HG03060 (cell line): ENCODE measurements around the gene DOCK11.

ENCODE experiments used
- ATAC-seq: cut with Tn5 transposase; IDR thresholded peaks from one replicate; pipeline ENCODE4 v1.9.1; 2021; ENCODE audit warnings: low read depth, moderate number of reproducible peaks; ENCODE audit not compliant: unreplicated experiment

Gene DOCK11

GRCh38 chrX:118499295-118499694 lies 3.7 kb downstream of the DOCK11 start:
- ATAC-seq = no peak

- no peak for ATAC-seq
Measured at GRCh38 chrX:118502161-118502789, 6.7 kb downstream of the DOCK11 start.

GRCh38 chrX:118503260-118504041 lies 7.8 kb downstream of the DOCK11 start:
- no peak for ATAC-seq

GRCh38 chrX:118504581-118504980 lies 9.0 kb downstream of the DOCK11 start:
- ATAC-seq = no peak

- ATAC-seq = no peak
Measured at GRCh38 chrX:118506805-118507480, 11.3 kb downstream of the DOCK11 start.

GRCh38 chrX:118507766-118508165 lies 12.2 kb downstream of the DOCK11 start:
- ATAC-seq = no peak

- no peak for ATAC-seq
Measured at GRCh38 chrX:118508221-118508620, 12.6 kb downstream of the DOCK11 start.

- ATAC-seq = no peak
Measured at GRCh38 chrX:118508635-118509034, 13.0 kb downstream of the DOCK11 start.

- ATAC-seq = no peak
Measured at GRCh38 chrX:118510111-118510510, 14.5 kb downstream of the DOCK11 start.

- ATAC-seq = no peak
Measured at GRCh38 chrX:118513120-118513898, 17.7 kb downstream of the DOCK11 start.

GRCh38 chrX:118519411-118520215 lies 24.0 kb downstream of the DOCK11 start:
- no peak for ATAC-seq

GRCh38 chrX:118520216-118521206 lies 24.9 kb downstream of the DOCK11 start:
- ATAC-seq = no peak

- ATAC-seq = no peak
Measured at GRCh38 chrX:118521435-118521834, 25.8 kb downstream of the DOCK11 start.

- no peak for ATAC-seq
Measured at GRCh38 chrX:118522230-118522926, 26.8 kb downstream of the DOCK11 start.

- no peak for ATAC-seq
Measured at GRCh38 chrX:118523920-118524319, 28.3 kb downstream of the DOCK11 start.

- no peak for ATAC-seq
Measured at GRCh38 chrX:118524344-118524743, 28.7 kb downstream of the DOCK11 start.

- no peak for ATAC-seq
Measured at GRCh38 chrX:118525174-118525730, 29.6 kb downstream of the DOCK11 start.

- ATAC-seq = no peak
Measured at GRCh38 chrX:118526149-118526548, 30.5 kb downstream of the DOCK11 start.
